Measurements from ENCODE around the gene CETN3.
"Not testable (repeated sequence)": the region's sequence is repeated elsewhere in the genome, so short reads cannot be mapped to it uniquely, and the experiment has no call there.

CETN3 gene

DNA sequence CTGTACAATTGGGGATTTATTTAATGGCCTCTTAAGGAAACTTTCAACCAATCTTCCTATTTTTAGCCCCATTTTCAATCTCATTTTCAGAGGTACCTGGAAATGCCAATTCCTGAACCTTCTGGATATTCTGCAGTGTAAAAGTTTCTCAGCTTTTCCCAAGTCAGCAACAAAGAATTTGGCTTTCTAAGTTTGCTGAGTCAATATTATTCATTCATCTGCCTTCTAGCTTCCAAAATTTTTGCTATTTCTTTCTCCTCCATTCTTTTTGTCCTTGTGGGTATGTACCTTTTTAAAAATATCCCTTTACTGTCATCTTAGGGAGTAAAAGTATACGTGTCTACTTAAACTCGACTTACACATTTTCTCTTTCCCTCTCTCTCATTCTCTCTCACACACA lies 25.7 kb downstream of the CETN3 start:
- DNase-seq (ENCODE audit: extremely low read depth, low read depth), result no peak
- TF ChIP-seq, protein P1, sequence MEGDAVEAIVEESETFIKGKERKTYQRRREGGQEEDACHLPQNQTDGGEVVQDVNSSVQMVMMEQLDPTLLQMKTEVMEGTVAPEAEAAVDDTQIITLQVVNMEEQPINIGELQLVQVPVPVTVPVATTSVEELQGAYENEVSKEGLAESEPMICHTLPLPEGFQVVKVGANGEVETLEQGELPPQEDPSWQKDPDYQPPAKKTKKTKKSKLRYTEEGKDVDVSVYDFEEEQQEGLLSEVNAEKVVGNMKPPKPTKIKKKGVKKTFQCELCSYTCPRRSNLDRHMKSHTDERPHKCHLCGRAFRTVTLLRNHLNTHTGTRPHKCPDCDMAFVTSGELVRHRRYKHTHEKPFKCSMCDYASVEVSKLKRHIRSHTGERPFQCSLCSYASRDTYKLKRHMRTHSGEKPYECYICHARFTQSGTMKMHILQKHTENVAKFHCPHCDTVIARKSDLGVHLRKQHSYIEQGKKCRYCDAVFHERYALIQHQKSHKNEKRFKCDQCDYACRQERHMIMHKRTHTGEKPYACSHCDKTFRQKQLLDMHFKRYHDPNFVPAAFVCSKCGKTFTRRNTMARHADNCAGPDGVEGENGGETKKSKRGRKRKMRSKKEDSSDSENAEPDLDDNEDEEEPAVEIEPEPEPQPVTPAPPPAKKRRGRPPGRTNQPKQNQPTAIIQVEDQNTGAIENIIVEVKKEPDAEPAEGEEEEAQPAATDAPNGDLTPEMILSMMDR (IDR thresholded peaks at IDR 0.05; ENCODE audit: low read depth, low read length), result no peak

DNA sequence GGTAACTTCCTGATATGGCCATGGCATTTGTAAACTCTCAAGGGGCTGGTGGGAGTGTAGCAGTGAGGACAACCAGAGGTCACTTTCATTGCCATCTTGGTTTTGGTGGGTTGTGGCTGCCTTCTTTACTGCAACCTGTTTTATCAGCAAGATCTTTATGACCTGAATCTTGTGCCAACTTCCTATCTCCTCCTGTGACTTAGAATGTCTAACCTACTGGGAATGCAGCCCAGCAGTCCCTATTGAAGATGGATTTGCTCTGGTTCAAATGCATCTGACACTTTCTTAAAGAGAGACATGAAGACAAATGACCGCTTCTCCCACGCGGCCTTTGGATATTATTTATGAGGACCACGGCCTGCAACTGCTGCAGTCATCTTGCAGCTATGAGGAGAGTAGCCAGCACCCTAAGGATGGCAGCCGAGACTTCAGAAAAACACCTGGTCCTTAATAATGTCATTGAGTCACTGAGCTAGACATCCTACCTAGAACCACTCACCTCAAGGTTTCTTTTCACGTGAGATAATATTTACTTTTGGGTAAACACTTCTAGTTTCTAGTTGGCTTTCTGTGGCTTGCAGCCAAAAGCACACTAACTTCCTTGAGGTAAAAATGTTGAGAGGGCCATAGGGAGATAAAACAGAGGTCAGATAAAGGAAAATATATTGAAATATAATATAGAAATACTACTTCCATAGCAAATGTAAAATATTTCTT lies 28.2 kb downstream of the CETN3 start:
- no peak for DNase-seq (ENCODE audit: extremely low read depth, low read depth)
- TF ChIP-seq, protein P1 (IDR thresholded peaks at IDR 0.05; ENCODE audit: low read depth, low read length), result no peak

DNA sequence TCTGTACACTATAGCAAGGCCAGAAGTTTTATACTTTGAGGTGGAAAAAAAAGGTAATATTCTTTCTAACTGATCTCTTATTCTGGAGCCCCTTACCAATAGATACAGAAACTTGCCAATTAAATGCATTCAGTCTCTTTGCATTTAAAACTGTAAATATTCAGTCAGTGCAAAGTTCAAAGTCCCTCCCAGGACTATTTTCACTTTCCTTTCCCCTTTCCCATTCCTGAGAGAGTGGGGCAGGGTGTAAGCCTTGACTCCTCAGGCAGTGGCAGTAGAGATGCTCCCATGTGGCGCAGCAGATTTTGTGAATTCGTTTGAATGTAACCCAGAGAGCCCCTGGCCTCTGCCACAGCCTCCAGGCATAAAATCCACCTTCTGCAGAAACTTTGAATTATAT lies 29.9 kb downstream of the CETN3 start:
- DNase-seq (ENCODE audit: extremely low read depth, low read depth), result no peak
- TF ChIP-seq, protein P1 (IDR thresholded peaks at IDR 0.05; ENCODE audit: low read depth, low read length), result no peak

- TF ChIP-seq, protein P1 (IDR thresholded peaks at IDR 0.05; ENCODE audit: low read depth, low read length), result no peak
- DNase-seq (ENCODE audit: extremely low read depth, low read depth), result no peak
Observed at GRCh38 chr5:90378752-90379151, 30.8 kb downstream of the CETN3 start.

GRCh38 chr5:90371269-90371668 lies 38.3 kb downstream of the CETN3 start:
- DNase-seq (ENCODE audit: extremely low read depth, low read depth), result not testable (repeated sequence)

- no peak for DNase-seq (ENCODE audit: extremely low read depth, low read depth)
- TF ChIP-seq, protein P1 (IDR thresholded peaks at IDR 0.05; ENCODE audit: low read depth, low read length), result no peak
Observed at GRCh38 chr5:90368454-90369246, 40.9 kb downstream of the CETN3 start.

- DNase-seq (ENCODE audit: extremely low read depth, low read depth), result no peak
- TF ChIP-seq, protein P1 (IDR thresholded peaks at IDR 0.05; ENCODE audit: low read depth, low read length), result no peak
Observed at GRCh38 chr5:90367879-90368278, 41.7 kb downstream of the CETN3 start.

Data from AG09319 (cell line).